NCI-H187 (cell line): Measurements from ENCODE around the gene TBC1D16.
"Not testable (repeated sequence)": the region's sequence is repeated elsewhere in the genome, so short reads cannot be mapped to it uniquely, and the experiment has no call there.

Experiments
- DNase-seq, 2 experiments: peaks; one replicate each; lab custom pipeline; 2025; lab: John Stamatoyannopoulos, UW

The TBC1D16 gene

GRCh38 chr17:80005360-80006338 is 30.0 kb downstream of the TBC1D16 start:
- no peak for DNase-seq

- no peak for DNase-seq
Observed at GRCh38 chr17:80003969-80004368, 31.7 kb downstream of the TBC1D16 start.

- DNase-seq = no peak
Observed at GRCh38 chr17:80002690-80003490, 32.8 kb downstream of the TBC1D16 start.

GRCh38 chr17:80002070-80002641 is 33.5 kb downstream of the TBC1D16 start:
- no peak for DNase-seq

- DNase-seq = no peak
Observed at GRCh38 chr17:80000981-80001775, 34.5 kb downstream of the TBC1D16 start.

- DNase-seq = no peak
Observed at GRCh38 chr17:80000136-80000535, 35.5 kb downstream of the TBC1D16 start.

- no peak for DNase-seq
Observed at GRCh38 chr17:79997011-79997660, 38.5 kb downstream of the TBC1D16 start.

- no peak for DNase-seq
Observed at GRCh38 chr17:79996291-79996690, 39.4 kb downstream of the TBC1D16 start.

GRCh38 chr17:79995696-79996095 is 40.0 kb downstream of the TBC1D16 start:
- no peak for DNase-seq

- DNase-seq = no peak
Observed at GRCh38 chr17:79994602-79995001, 41.1 kb downstream of the TBC1D16 start.

- DNase-seq = not testable (repeated sequence)
Observed at GRCh38 chr17:79994228-79994569, 41.5 kb downstream of the TBC1D16 start.

- DNase-seq = peak in 1 of 2 experiments; percentile 38
Observed at GRCh38 chr17:79993390-79994227, 42.1 kb downstream of the TBC1D16 start.

GRCh38 chr17:79992649-79993389 is 42.9 kb downstream of the TBC1D16 start:
- DNase-seq = no peak

- no peak for DNase-seq
Observed at GRCh38 chr17:79991924-79992648, 43.6 kb downstream of the TBC1D16 start.

GRCh38 chr17:79991140-79991923 is 44.3 kb downstream of the TBC1D16 start:
- DNase-seq = peak; percentile 47 to 74

- DNase-seq = no peak
Observed at GRCh38 chr17:79990704-79991103, 45.0 kb downstream of the TBC1D16 start.

- no peak for DNase-seq
Observed at GRCh38 chr17:79990051-79990592, 45.5 kb downstream of the TBC1D16 start.
